ENCODE measurements around the gene TLCD2. TPM values are rescaled to one million over a fixed set of nuclear protein-coding genes. Genes with fewer than 3 reads are reported as not detected.

TLCD2 gene
- total and polyA plus RNA-seq, 9 donors, result 1.5 to 9.1 (median 5.6) TPM

GRCh38 chr17:1713878-1714426 lies 3.8 kb upstream of the TLCD2 start:
- peak overlapping the region; percentile 73 for H3K4me3 ChIP-seq
- peak; percentile 45 to 64 (median 63) for DNase-seq
- H3K4me1 ChIP-seq (ENCODE audit: insufficient read depth), result peaks cover 19% of the 10 kb centered on the region
- no peaks in the 10 kb centered on the region for H3K36me3 ChIP-seq
- H3K9me3 ChIP-seq, result no peaks in the 10 kb centered on the region
- no peak for TF ChIP-seq POLR2A (IDR thresholded peaks at IDR 0.05)
- peak; percentile 25 to 53 (median 45) for TF ChIP-seq CTCF (IDR thresholded peaks at IDR 0.05)
- no peak for TF ChIP-seq EP300 (IDR thresholded peaks at IDR 0.05)
- H3K27ac ChIP-seq, result peak overlapping the region; percentile 66 to 98
- intact Hi-C loops (cut with DNase I), result loop anchor here (2.0 to 10.0 kb wide), 5 partner anchors 37 to 313 kb away; partner anchors contain the start of gene RTN4RL1 (in 1 of the 4)
- H3K27me3 ChIP-seq, result no peaks in the 10 kb centered on the region
- 6 to 8% (median 8%) methylated on average over 10 to 11 of the region's 11 CpGs for WGBS, 3 donors

- Histone ChIP-seq H3K9me3 (no peaks in the 10 kb centered on the region), H3K4me1 (ENCODE audit: insufficient read depth) (peaks cover 19% of the 10 kb centered on the region), H3K27me3 (no peaks in the 10 kb centered on the region), H3K27ac (peak overlapping the region; percentile 66 to 98), H3K4me3 (no peak overlapping the region), H3K36me3 (no peaks in the 10 kb centered on the region)
- TF ChIP-seq EP300 (IDR thresholded peaks at IDR 0.05) (no peak), CTCF (IDR thresholded peaks at IDR 0.05) (no peak), POLR2A (IDR thresholded peaks at IDR 0.05) (no peak)
- intact Hi-C loops (cut with DNase I), result loop anchor here in 3 of 4 donors (5.0 to 10.0 kb wide), 4 partner anchors 36 to 314 kb away; partner anchors contain the start of gene RTN4RL1 (in 1 of the 3)
- WGBS, 3 donors, result 59 to 72% (median 69%) methylated on average over 10 of the region's 10 CpGs
- peak in 2 of 5 donors; percentile 27 to 33 for DNase-seq
These were observed 3.1 kb upstream of the TLCD2 start for GRCh38 chr17:1713160-1713877.

GRCh38 chr17:1712271-1712670 lies 2.1 kb upstream of the TLCD2 start:
- Histone ChIP-seq H3K36me3 (no peaks in the 10 kb centered on the region), H3K27me3 (no peaks in the 10 kb centered on the region), H3K4me1 (ENCODE audit: insufficient read depth) (peaks cover 16% of the 10 kb centered on the region), H3K9me3 (no peaks in the 10 kb centered on the region), H3K27ac (no peak overlapping the region), H3K4me3 (no peak overlapping the region)
- DNase-seq, result peak in 3 of 5 donors; percentile 19 to 39 (median 25)
- 86 to 90% (median 89%) methylated on average over 8 of the region's 8 CpGs for WGBS, 3 donors
- TF ChIP-seq EP300 (IDR thresholded peaks at IDR 0.05), result no peak
- no peak for TF ChIP-seq CTCF (IDR thresholded peaks at IDR 0.05)
- no peak for TF ChIP-seq POLR2A (IDR thresholded peaks at IDR 0.05)
- intact Hi-C loops (cut with DNase I), result loop anchor here in 3 of 4 donors (5.0 to 10.0 kb wide), 4 partner anchors 35 to 315 kb away; partner anchors contain the start of gene RTN4RL1 (in 1 of the 3)

- intact Hi-C loops (cut with DNase I), result loop anchor here in 3 of 4 donors (2.0 to 10.0 kb wide), 5 partner anchors 27 to 315 kb away; partner anchors contain the start of genes PRPF8 (in 1 of the 3) and RTN4RL1 (in 1 of the 3)
- H3K36me3 ChIP-seq, result no peaks in the 10 kb centered on the region
- no peak for DNase-seq
- H3K9me3 ChIP-seq, result no peaks in the 10 kb centered on the region
- no peak overlapping the region for H3K4me3 ChIP-seq
- no peak overlapping the region for H3K27ac ChIP-seq
- WGBS, 3 donors, result 67 to 69% (median 69%) methylated on average over 4 of the region's 4 CpGs
- TF ChIP-seq EP300 (IDR thresholded peaks at IDR 0.05) (no peak), POLR2A (IDR thresholded peaks at IDR 0.05) (no peak), CTCF (IDR thresholded peaks at IDR 0.05) (no peak)
- peaks cover 16% of the 10 kb centered on the region for H3K4me1 ChIP-seq (ENCODE audit: insufficient read depth)
- H3K27me3 ChIP-seq, result no peaks in the 10 kb centered on the region
These were observed 1.6 kb upstream of the TLCD2 start for GRCh38 chr17:1711804-1712203.

All from ovary (tissue), 9 donors.